DND-41 (cell line): ENCODE data around the gene RRP1.

ENCODE experiments used
- CTCF ChIP-seq: IDR thresholded peaks from 2 replicates; pipeline ENCODE4 v1.5.1; 2012; ENCODE audit warnings: borderline replicate concordance, low read length, moderate library complexity, mild to moderate bottlenecking; ENCODE audit not compliant: poor library complexity, severe bottlenecking; ENCODE audit errors: extremely low read depth
- EZH2 ChIP-seq: IDR thresholded peaks from 3 replicates; pipeline ENCODE4 v1.6.1; 2012; ENCODE audit warnings: borderline replicate concordance, low read depth, mild to moderate bottlenecking, moderate library complexity, low read length, inconsistent platforms; ENCODE audit not compliant: severe bottlenecking

GRCh38 chr21:43808832-43809251 is 19.5 kb downstream of the RRP1 start:
- no peak for TF ChIP-seq CTCF
- TF ChIP-seq EZH2: no peak
